Measurements from ENCODE around the gene NCOA3.
"Not testable (repeated sequence)": the region's sequence is repeated elsewhere in the genome, so short reads cannot be mapped to it uniquely, and the experiment has no call there.

NCOA3 gene

DNA sequence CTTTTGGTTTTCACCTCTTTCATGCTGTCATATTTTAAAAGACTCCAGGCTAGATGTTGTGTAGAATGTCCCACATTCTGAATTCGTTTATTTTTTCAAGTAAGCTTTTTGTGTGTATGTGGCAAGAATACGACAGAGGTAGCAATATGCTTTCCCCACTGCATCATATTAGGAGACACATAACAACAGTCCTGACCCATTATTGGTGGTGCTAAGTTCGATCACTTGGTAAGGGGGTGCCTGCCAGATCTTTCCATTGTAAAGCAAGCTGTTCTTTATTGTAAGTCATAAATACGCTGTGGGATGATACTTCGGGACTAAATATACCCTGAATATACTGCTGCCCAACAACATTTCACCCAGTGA lies 588 bp upstream of the NCOA3 start:
- no peak for DNase-seq (ENCODE audit: low read depth)

DNA sequence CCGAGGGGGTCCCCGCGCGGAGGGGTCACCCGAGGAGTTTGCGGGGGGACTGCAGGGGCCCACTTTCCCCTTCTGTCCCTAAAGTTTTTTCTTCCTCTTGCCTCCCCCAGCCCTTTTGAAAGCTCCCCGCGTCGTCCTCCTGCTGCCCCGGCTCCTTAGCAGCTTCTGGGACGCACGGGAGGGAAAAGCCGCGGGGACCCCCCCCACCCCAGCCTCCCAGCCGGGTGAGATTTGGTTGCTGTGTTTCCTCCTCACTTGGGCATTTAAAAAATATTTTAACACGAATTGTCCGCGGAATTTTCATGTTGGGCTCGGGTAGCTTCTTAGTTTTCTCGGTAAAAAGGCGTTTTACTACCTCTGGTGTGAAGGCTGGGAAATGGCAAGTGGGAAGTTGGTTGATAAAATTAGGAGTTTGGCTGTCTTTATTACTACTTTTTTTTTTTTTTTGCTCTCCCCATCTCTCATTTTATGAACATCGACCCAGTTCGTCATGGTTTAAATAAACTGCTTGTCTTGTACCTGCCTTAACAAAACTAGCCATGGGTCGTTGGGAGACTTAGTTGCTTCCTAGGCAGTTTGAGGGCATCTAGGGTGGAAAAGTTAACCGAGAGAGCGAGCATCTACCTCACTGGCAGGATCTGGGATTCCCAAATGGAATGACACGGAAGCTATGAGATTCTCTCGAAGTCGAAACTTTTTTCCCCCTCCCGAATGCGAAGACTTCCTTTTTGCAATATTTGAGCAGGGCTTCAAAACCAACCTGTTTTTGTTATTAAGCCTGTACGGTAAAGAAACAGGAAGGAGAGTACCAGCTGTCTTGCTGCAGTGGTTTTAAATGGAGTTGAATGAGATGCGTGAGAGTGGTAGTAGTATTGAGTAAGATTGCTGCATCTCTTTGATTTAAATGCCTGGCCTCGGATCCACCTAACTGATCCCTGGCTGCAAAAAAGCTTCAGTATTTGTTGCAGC lies 868 bp downstream of the NCOA3 start:
- peak; percentile 77 for DNase-seq (ENCODE audit: low read depth)

DNA sequence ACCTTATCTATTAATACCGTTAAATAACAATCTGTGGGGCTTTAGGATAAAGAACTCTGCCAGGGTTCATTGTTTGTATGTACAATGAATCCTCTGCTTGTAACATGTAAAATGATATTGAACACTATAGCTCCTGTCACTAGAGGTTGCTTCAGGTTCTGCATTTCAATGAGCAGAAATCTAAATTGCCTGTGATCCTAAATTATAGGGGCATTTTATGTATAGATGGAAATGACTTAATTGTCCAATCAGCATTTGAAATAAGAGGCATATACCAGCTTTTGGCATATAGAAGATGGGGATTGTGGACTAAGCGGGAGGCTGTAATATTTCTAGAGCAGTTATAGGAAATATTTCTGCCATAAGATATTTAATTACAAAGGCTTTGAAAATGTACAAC lies 2.0 kb downstream of the NCOA3 start:
- no peak for DNase-seq (ENCODE audit: low read depth)

DNA sequence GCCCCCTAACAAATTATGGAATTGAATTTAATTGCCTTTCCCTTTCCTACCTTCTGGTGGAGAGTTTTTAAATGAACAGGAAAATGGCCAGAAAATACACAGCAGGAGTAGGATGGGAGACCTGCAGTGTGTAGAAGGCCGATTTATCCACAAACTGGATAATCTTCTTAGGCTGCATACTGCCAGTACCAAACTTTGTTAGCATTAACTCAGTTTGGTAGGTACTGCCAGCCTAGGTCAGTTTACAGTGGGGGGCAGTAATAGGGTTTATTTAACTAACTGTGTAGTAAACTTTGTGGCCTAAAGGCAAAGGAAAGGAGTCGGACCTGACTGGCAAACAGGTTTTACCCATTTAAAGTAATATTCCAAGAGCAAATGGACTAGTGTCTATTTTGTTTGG lies 4.6 kb downstream of the NCOA3 start:
- no peak for DNase-seq (ENCODE audit: low read depth)

DNA sequence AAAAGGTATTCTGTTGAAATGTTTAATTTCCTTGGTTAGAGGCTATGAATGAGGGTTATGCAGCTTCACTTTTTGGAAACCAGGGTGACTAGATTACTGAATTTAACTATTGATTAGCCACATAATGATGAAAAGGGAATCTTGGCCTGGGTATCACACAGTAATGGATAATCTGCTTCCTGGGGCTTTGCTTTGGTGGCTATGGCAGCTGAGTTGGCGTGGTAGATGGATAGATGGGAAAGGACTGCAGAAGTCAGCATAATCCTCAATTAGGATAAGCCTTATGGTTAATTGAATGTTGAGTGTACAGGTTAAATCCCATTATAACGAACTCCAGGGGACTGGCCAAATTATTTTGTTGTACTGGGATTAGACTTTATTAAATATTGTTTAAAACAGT lies 5.2 kb downstream of the NCOA3 start:
- DNase-seq (ENCODE audit: low read depth): no peak

- DNase-seq (ENCODE audit: low read depth): not testable (repeated sequence)
Observed at GRCh38 chr20:47507275-47507981, 5.7 kb downstream of the NCOA3 start.

DNA sequence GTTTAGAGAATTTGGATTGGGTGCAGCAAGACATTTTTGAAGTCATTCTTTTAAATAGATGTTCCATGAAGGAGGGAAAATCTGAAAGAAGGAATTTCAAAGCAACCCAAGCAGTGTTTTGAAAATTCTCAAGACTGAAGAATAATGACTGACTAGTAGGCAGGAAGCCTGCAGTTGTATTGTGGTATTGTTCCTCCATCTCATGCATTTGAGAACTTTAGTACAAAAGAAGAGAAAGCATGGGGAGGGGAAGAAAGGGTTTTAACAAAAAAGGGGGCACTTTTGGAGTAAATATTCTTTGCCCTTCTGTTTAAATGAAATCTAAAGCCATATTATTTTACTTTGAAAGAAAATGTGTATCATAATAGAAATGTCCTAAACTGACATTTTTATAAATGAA lies 6.6 kb downstream of the NCOA3 start:
- no peak for DNase-seq (ENCODE audit: low read depth)

- DNase-seq (ENCODE audit: low read depth): no peak
Observed at GRCh38 chr20:47509104-47509661, 7.5 kb downstream of the NCOA3 start.

DNA sequence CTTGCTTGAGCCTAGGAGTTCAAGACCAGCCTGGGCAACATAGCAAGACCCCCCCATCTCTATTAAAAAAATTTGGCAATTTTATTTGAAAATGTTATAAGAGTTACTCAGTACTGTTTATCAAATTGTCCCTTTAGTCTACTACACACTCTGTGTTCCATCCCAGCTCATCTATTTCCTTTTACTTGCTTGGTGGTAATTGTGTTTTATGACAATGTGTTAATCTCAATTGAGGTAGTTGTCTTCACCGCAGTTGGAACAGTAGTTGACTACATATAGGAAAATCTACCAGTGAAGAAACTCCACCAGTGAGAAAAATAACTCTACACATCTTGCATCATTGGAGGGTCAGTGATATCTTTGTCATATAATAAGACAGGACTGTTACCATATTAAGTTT lies 8.0 kb downstream of the NCOA3 start:
- DNase-seq (ENCODE audit: low read depth): no peak

- no peak for DNase-seq (ENCODE audit: low read depth)
Observed at GRCh38 chr20:47515843-47516242, 14.2 kb downstream of the NCOA3 start.

- DNase-seq (ENCODE audit: low read depth): no peak
Observed at GRCh38 chr20:47521059-47521808, 19.5 kb downstream of the NCOA3 start.

DNA sequence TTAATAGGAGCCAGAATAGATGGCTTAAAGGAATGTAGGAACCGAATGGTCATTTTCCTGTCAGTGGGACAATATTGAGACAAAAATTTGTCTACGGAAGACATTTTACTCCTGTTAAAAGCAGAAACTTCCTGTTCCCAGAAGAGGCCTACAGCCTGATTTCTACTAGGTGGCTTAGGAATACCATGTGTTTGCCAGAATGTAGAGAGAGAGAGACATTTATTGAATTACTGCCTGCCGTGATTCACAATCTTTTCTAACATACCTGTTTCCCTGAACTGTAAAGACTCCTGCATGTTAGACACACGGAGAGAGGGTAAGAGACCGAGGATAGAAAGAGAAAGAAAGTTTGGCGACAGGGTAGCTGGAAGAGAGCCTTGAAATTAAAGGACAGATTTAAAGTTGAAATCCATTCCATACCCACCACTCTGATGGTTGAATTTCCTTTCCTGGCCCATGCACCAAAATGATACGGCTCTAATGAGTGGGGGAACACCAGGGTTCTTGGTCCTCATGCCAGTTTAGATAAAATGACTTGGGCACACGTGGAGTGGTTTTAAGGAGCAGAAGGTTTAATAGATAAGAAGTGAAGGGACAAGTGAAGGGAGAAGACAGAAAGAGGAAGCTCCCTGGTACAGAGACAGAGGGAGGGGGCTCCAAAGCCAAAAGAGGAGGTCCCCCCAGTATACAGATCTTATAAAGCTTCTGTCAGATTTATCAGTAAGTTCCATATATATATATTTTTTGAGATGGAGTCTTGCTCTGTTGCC lies 22.5 kb downstream of the NCOA3 start:
- no peak for DNase-seq (ENCODE audit: low read depth)

GRCh38 chr20:47527004-47527800 lies 25.5 kb downstream of the NCOA3 start:
- no peak for DNase-seq (ENCODE audit: low read depth)

DNA sequence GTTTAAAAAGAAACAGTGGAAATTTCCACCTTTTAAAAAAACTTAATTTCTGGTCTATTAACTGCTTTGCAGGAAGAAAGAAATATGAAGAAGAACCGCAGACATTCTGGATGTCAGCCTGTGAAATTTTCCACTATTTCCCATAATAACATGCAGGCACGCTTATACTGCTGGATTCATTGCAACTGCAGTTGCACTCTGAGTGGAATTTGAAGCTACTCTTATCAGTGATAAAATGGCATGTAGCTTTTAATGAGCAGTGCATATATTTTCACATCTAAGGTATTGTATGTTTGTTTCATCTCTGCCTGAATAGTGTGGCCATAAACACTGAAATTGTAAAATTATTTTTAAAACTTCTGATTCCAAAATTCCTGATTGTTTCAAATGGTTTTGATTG lies 28.2 kb downstream of the NCOA3 start:
- DNase-seq (ENCODE audit: low read depth): no peak

- DNase-seq (ENCODE audit: low read depth): no peak
Observed at GRCh38 chr20:47531458-47531857, 29.8 kb downstream of the NCOA3 start.

DNA sequence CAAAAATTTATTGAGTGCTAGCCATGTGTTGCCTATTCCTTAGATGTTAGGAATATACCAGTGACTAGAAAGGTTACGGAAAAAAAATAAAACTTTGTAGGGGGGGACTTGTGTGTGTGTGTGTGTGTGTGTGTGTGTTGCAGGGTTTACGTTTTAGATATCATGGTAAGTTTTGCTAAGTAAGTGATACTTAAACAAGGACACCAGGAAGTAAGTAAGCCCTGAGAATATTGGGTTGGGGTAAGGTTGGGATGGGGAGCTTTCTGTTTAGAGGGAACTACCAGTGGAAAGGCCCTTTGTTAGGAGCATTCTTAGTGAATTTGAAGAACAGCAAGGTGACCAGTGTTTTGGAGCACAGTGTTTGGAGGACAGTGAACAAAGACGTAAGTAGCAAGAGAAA lies 30.3 kb downstream of the NCOA3 start:
- no peak for DNase-seq (ENCODE audit: low read depth)

- no peak for DNase-seq (ENCODE audit: low read depth)
Observed at GRCh38 chr20:47533518-47534062, 31.9 kb downstream of the NCOA3 start.

DNA sequence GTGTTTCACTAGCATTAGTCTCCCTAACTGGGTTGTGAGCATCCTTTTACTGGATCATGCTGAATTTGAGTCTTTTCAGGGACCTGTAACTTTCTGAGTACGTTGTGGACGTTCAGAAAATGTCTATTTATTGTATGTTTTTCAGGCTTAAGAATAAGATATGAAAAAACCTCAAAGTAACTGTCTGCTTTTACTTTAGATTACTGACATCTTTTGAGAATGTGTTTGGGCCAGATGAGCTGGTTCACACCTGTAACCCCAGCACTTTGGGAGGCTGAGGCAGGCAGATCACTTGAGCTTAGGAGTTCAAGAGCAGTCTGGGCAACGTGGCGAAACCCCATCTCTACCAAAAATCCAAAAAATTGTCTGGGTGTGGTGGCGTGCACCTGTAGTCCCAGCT lies 32.7 kb downstream of the NCOA3 start:
- DNase-seq (ENCODE audit: low read depth): no peak

- no peak for DNase-seq (ENCODE audit: low read depth)
Observed at GRCh38 chr20:47535088-47535487, 33.4 kb downstream of the NCOA3 start.

DNA sequence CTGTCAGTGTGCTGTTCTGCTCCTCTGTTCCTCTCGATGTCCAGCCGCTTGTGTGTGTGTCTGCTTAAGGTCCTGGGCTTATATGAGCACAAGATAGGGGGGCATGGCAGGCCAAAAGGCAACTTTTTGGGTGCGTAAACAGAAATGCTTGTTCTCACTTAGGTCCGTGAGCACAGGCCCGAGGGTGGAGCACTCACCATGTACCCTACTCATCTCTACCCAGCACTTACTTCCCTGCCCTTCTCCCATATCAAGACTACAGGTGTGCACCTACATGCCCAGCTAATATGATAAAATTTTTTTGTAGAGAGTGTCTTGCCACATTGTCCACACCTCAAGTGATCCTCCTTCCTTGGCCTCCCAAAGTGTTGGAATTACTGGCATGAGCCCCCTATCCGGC lies 34.3 kb downstream of the NCOA3 start:
- no peak for DNase-seq (ENCODE audit: low read depth)
